Sigmoid colon (tissue), 4 donors: ENCODE data around the gene GMPR2.

ENCODE experiments used
- EP300 ChIP-seq, 4 donors: sonication (generic); formaldehyde crosslinking; IDR thresholded peaks; one replicate each; pipeline ENCODE4 v1.6.1; 2017; ENCODE audit warnings: antibody characterized with exemption in 4 of 4
- TF ChIP-seq, protein P1 (sequence below), 4 experiments: fragments of 450-650 bp in 3 of 4; fragments of 200-600 bp in 1 of 4; IDR thresholded peaks; one replicate each; pipeline ENCODE4 v1.5.1; 2016 to 2019; ENCODE audit warnings: antibody characterized with exemption in 4 of 4, mild to moderate bottlenecking in 3 of 4, moderate library complexity in 2 of 4

DNA sequence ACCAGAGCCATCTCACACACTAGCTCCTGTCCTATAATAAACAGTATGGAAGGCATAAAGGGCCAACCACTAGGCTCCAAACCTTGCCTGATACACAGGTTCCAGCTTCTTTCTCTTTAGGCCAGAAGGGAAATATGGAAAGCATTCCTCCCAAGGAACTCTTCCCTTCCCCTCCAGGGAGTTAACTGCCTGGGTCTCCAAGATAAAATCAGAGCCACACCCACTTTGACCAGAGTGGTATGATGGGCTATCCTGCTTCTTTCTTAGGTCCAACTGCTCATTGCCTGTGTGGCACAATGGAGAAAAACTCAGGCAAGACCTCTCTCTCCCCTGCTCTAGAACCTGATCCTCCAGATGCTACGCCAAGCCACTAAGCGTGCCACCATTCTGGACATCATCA is 25.1 kb upstream of the GMPR2 start:
- TF ChIP-seq, protein P1, sequence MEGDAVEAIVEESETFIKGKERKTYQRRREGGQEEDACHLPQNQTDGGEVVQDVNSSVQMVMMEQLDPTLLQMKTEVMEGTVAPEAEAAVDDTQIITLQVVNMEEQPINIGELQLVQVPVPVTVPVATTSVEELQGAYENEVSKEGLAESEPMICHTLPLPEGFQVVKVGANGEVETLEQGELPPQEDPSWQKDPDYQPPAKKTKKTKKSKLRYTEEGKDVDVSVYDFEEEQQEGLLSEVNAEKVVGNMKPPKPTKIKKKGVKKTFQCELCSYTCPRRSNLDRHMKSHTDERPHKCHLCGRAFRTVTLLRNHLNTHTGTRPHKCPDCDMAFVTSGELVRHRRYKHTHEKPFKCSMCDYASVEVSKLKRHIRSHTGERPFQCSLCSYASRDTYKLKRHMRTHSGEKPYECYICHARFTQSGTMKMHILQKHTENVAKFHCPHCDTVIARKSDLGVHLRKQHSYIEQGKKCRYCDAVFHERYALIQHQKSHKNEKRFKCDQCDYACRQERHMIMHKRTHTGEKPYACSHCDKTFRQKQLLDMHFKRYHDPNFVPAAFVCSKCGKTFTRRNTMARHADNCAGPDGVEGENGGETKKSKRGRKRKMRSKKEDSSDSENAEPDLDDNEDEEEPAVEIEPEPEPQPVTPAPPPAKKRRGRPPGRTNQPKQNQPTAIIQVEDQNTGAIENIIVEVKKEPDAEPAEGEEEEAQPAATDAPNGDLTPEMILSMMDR (IDR thresholded peaks at IDR 0.05) = no peak
- TF ChIP-seq EP300 (IDR thresholded peaks at IDR 0.05) = no peak
